Type B pancreatic cell (in vitro differentiated cells): ENCODE results near the gene SPINK1. TPM values are rescaled to one million over a fixed set of nuclear protein-coding genes. Genes with fewer than 3 reads are reported as not detected.
A peak's percentile ranks its signal among the peaks of the same experiment; 100 is the strongest.

Experiments used
- DNase-seq: peaks from one replicate; pipeline ENCODE4 v3.0.0; 2021; ENCODE audit warnings: mixed read lengths; ENCODE audit not compliant: unreplicated experiment; ENCODE audit errors: extremely low spot score
- H3K27ac Mint-ChIP-seq: 2 replicates; pipeline ENCODE4 v1.8.0; 2021; ENCODE audit warnings: mild to moderate bottlenecking, mixed read lengths
- H3K27me3 Mint-ChIP-seq: 2 replicates; pipeline ENCODE4 v1.8.0; 2021; ENCODE audit warnings: mixed read lengths
- H3K36me3 Mint-ChIP-seq: 2 replicates; pipeline ENCODE4 v1.8.0; 2021; ENCODE audit warnings: mixed read lengths
- H3K4me1 Mint-ChIP-seq: one replicate; pipeline ENCODE4 v1.8.0; 2021; ENCODE audit warnings: mixed read lengths; ENCODE audit not compliant: unreplicated experiment
- H3K4me3 Mint-ChIP-seq: 2 replicates; pipeline ENCODE4 v1.8.0; 2021; ENCODE audit warnings: mild to moderate bottlenecking, mixed read lengths
- H3K9me3 Mint-ChIP-seq: 2 replicates; pipeline ENCODE4 v1.8.0; 2021; ENCODE audit warnings: mixed read lengths
- long read RNA-seq: library from polyadenylated mRNA; unstranded; transcript quantifications from one replicate; pipeline ENCODE4 v2.0.0, GENCODE V29; 2020
- total RNA-seq: library from RNA; stranded (reverse); gene quantifications from 2 replicates; pipeline ENCODE4 v1.2.1, GENCODE V29; 2021; ENCODE audit warnings: low replicate concordance
- TF ChIP-seq, protein P1 (sequence below): fragments of 200-600 bp; sonication (generic); conservative IDR thresholded peaks from 2 replicates; pipeline ENCODE4 v1.5.0; 2021; ENCODE audit warnings: antibody characterized with exemption, mild to moderate bottlenecking

The SPINK1 gene, protein sequence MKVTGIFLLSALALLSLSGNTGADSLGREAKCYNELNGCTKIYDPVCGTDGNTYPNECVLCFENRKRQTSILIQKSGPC
- 613 and 930 TPM in 2 replicates for total RNA-seq
- long read RNA-seq, transcript SPINK1-201 (4 exons, 542 nt) = major isoform, 90 of 95 reads
- long read RNA-seq, partial matches to known transcripts = 0 of 95 reads
- long read RNA-seq, other reads (novel, unspliced or antisense) = 5 of 95 reads

DNA sequence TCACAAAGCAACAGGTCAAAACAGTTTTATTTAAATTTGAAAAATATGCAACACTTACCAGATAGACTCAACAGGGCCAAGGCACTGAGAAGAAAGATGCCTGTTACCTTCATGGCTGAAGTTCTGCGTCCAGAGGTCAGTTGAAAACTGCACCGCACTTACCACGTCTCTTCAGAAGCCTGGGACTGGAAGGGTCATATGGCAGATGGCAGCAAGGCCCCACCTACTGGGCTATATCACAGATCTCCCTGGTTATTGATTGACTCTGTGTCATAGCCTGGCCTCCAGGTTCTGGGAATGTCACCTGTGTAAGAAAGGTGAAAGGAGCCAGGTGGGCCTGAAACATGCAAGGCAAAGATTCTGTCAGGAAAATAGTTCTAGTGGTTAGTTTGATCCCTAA lies at the start of gene SPINK1:
TSS of gene SPINK1 (minus strand) at position 207 of the 400 bp plus-strand sequence. CDS start at position 113, 94 bp downstream.
- Mint-ChIP-seq H3K4me3 (peak within 1 kb of the TSS; percentile 71), H3K36me3 (no peaks in the 10 kb centered on the region), H3K9me3 (no peaks in the 10 kb centered on the region), H3K4me1 (no peaks in the 10 kb centered on the region), H3K27me3 (peaks cover 5% of the 10 kb centered on the region), H3K27ac (no peak within 1 kb of the TSS)
- TF ChIP-seq, protein P1, sequence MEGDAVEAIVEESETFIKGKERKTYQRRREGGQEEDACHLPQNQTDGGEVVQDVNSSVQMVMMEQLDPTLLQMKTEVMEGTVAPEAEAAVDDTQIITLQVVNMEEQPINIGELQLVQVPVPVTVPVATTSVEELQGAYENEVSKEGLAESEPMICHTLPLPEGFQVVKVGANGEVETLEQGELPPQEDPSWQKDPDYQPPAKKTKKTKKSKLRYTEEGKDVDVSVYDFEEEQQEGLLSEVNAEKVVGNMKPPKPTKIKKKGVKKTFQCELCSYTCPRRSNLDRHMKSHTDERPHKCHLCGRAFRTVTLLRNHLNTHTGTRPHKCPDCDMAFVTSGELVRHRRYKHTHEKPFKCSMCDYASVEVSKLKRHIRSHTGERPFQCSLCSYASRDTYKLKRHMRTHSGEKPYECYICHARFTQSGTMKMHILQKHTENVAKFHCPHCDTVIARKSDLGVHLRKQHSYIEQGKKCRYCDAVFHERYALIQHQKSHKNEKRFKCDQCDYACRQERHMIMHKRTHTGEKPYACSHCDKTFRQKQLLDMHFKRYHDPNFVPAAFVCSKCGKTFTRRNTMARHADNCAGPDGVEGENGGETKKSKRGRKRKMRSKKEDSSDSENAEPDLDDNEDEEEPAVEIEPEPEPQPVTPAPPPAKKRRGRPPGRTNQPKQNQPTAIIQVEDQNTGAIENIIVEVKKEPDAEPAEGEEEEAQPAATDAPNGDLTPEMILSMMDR = no peak
- DNase-seq = no peak

DNA sequence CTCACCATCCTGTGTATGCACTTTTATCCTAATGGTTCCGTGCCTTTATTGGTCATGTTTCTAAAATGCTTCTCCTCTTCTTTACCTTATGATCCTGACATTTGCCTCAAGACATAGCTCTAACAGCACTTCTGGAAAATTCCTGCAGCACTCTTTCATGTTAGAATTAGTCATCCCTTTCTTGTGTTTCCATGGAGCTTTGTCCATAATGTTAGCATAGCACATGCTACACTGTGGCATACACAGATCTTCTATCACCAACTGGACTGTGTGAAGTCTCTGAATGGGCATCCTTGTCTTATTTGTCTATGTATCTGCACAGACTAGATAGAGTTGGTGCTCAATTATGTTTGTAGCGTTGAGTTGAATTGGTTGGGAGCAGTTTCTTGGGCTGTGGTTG lies 49.0 kb upstream of the SPINK1 start:
- no peak overlapping the region for H3K4me3 Mint-ChIP-seq
- TF ChIP-seq, protein P1 = no peak
- no peak for DNase-seq
- H3K4me1 Mint-ChIP-seq = no peaks in the 10 kb centered on the region
- no peaks in the 10 kb centered on the region for H3K36me3 Mint-ChIP-seq
- H3K27ac Mint-ChIP-seq = no peak overlapping the region
- H3K9me3 Mint-ChIP-seq = no peaks in the 10 kb centered on the region
- H3K27me3 Mint-ChIP-seq = peaks cover 24% of the 10 kb centered on the region

DNA sequence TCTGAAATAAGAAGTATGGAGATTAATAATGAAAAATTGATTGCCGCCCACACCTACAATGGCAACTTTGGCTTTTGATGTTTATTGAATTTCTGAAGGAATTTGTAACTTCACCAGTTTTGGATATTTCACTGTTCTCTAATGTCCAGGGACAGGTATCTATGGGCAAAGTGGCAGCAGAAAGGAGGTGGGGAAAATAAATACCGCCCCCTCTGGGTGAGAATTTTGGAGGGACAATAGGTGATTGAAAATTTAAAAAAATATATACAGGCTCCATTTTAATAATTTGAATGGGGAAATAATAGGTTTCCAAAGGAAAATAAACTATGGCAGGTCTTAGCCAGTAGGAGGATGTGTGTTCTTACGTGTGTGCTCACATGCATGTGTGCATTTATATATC lies 48.3 kb upstream of the SPINK1 start:
- H3K9me3 Mint-ChIP-seq = peaks cover under 1% of the 10 kb centered on the region
- H3K36me3 Mint-ChIP-seq = no peaks in the 10 kb centered on the region
- TF ChIP-seq, protein P1 = no peak
- no peak for DNase-seq
- no peaks in the 10 kb centered on the region for H3K4me1 Mint-ChIP-seq
- peaks cover 27% of the 10 kb centered on the region for H3K27me3 Mint-ChIP-seq
- no peak overlapping the region for H3K27ac Mint-ChIP-seq
- H3K4me3 Mint-ChIP-seq = no peak overlapping the region

DNA sequence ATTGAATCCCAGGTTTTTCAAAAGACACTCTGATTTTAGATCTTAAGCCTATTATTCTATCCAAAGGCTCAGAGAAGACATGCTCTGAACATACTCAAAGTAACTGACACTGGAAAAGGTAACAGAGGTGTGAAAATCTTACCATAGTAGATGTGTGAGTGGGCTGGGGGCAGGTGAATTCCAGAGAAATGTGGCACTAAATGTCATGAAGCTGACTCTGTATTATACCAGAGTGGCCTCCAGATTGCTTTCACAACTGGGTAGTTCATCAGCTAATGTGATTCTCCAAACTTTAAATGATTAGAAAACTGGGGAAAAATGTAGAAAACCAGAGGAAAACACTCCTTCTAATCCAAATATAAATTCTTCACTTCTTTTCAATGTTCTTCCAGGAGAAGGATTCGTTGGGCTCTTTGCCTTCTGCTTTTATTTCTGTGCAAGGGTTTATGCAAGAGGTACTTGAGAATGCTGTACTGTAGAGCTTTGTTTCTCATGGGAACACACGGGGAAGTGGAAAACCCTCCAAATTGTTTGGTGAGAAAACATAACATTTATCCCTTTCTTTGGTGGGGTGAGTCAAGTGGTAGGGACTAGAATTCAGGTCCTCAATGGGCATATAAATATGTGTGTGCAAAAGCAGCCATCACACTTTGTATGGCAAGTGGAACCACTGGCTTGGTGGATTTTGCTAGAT lies 46.7 kb upstream of the SPINK1 start, which contains the start of gene SCGB3A2:
TSS of gene SCGB3A2 (plus strand) at position 646 of the 694 bp plus-strand sequence. CDS start 93 bp downstream, outside the sequence.
- H3K9me3 Mint-ChIP-seq = peaks cover 4% of the 10 kb centered on the region
- no peaks in the 10 kb centered on the region for H3K36me3 Mint-ChIP-seq
- TF ChIP-seq, protein P1 = no peak
- H3K27ac Mint-ChIP-seq = no peak within 1 kb of the TSS
- no peaks in the 10 kb centered on the region for H3K4me1 Mint-ChIP-seq
- H3K27me3 Mint-ChIP-seq = peaks cover 43% of the 10 kb centered on the region
- DNase-seq = no peak
- no peak within 1 kb of the TSS for H3K4me3 Mint-ChIP-seq

DNA sequence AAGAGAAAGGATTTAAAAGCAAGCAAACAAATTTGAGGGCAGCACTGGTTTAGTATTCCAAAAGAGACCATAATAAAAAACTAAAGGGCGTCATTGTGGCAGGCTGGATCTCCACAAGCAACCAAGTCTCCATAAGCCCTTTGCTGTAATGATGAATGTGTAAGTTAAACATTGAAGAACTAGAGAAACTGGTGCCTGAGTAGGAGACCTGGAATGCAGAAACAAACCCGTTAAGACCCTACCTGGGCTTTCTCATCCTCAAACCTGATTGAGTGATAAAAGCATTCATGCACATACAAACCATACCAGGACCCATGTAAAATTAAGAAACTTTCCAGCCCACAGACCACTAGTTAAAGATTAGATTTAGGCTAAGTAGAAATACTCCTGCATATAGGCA lies 45.2 kb upstream of the SPINK1 start:
- Mint-ChIP-seq H3K36me3 (no peaks in the 10 kb centered on the region), H3K4me1 (no peaks in the 10 kb centered on the region), H3K27me3 (peaks cover 59% of the 10 kb centered on the region), H3K4me3 (no peak overlapping the region), H3K9me3 (peaks cover 4% of the 10 kb centered on the region), H3K27ac (no peak overlapping the region)
- TF ChIP-seq, protein P1 = no peak
- no peak for DNase-seq
